Endothelial cell (in vitro differentiated cells): ENCODE data around the gene TMEM229B. TPM values are rescaled to one million over a fixed set of nuclear protein-coding genes. Genes with fewer than 3 reads are reported as not detected.
A peak's percentile ranks its signal among the peaks of the same experiment; 100 is the strongest.

ENCODE experiments used
- DNase-seq: peaks from one replicate; pipeline ENCODE4 v3.0.0; 2021; ENCODE audit warnings: low spot score
- H3K27ac Mint-ChIP-seq: one replicate; pipeline ENCODE4 v1.8.0; 2021; ENCODE audit warnings: mixed read lengths, inconsistent platforms; ENCODE audit not compliant: unreplicated experiment
- H3K27me3 Mint-ChIP-seq: one replicate; pipeline ENCODE4 v1.8.0; 2021; ENCODE audit warnings: mild to moderate bottlenecking, moderate library complexity, mixed read lengths, inconsistent platforms; ENCODE audit not compliant: unreplicated experiment
- H3K36me3 Mint-ChIP-seq: one replicate; pipeline ENCODE4 v1.8.0; 2021; ENCODE audit warnings: mild to moderate bottlenecking, low read depth, mixed read lengths, inconsistent platforms; ENCODE audit not compliant: unreplicated experiment
- H3K4me1 Mint-ChIP-seq: one replicate; pipeline ENCODE4 v1.8.0; 2021; ENCODE audit warnings: mild to moderate bottlenecking, mixed read lengths, inconsistent platforms; ENCODE audit not compliant: unreplicated experiment
- H3K4me3 Mint-ChIP-seq: one replicate; pipeline ENCODE4 v1.8.0; 2021; ENCODE audit warnings: mild to moderate bottlenecking, mixed read lengths, inconsistent platforms; ENCODE audit not compliant: unreplicated experiment
- H3K9me3 Mint-ChIP-seq: one replicate; pipeline ENCODE4 v1.8.0; 2021; ENCODE audit warnings: mixed read lengths, inconsistent platforms; ENCODE audit not compliant: unreplicated experiment
- total RNA-seq: library from RNA; stranded (reverse); fragmentation: NEBNext Ultra II Directional; extraction: Animal tissue kit (Norgen Biotek cat#: 25700); gene quantifications from one replicate; pipeline ENCODE4 v1.2.1, GENCODE V29; 2021; ENCODE audit not compliant: unreplicated experiment
- TF ChIP-seq, protein P1 (sequence below): fragments of 200-600 bp; sonication (generic); IDR thresholded peaks from one replicate; pipeline ENCODE4 v1.5.0; 2021; ENCODE audit warnings: antibody characterized with exemption; ENCODE audit not compliant: unreplicated experiment

Gene TMEM229B
- total RNA-seq, 1 donor from 2014 or later: 0.08 TPM

DNA sequence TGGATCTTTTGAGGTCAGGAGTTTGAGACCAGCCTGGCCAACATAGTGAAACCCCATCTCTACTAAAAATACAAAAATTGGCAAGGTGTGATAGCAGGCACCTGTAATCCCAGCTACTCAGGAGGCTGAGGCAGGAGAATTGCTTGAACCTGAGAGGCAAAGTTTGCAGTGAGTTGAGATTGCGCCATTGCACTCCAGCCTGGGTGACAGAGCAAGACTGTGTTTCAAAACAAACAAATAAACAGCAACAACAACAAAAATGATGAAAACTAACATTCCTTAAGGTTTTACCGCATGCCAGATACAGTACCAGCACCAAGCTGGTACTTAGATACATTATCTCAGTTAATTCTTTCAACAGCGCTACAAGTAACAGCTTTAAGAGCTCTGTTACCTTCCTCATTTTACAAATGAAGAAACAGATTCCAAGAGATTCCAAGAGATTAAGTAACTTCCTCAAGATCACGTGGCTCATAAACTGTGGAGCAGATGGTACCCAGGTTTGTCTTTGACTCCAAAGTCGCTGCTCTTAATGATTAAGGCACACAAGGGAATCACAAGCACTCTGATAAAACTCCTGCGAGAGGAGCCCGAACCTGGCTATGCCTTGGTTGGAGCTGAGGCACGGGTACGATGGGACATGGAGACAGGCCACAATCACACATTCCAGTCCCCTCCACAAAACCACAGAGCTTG is 58.9 kb downstream of the TMEM229B start:
- H3K36me3 Mint-ChIP-seq: no peaks in the 10 kb centered on the region
- DNase-seq: no peak
- H3K27ac Mint-ChIP-seq: no peak overlapping the region
- H3K4me1 Mint-ChIP-seq: peaks cover 8% of the 10 kb centered on the region
- no peaks in the 10 kb centered on the region for H3K9me3 Mint-ChIP-seq
- TF ChIP-seq, protein P1, sequence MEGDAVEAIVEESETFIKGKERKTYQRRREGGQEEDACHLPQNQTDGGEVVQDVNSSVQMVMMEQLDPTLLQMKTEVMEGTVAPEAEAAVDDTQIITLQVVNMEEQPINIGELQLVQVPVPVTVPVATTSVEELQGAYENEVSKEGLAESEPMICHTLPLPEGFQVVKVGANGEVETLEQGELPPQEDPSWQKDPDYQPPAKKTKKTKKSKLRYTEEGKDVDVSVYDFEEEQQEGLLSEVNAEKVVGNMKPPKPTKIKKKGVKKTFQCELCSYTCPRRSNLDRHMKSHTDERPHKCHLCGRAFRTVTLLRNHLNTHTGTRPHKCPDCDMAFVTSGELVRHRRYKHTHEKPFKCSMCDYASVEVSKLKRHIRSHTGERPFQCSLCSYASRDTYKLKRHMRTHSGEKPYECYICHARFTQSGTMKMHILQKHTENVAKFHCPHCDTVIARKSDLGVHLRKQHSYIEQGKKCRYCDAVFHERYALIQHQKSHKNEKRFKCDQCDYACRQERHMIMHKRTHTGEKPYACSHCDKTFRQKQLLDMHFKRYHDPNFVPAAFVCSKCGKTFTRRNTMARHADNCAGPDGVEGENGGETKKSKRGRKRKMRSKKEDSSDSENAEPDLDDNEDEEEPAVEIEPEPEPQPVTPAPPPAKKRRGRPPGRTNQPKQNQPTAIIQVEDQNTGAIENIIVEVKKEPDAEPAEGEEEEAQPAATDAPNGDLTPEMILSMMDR: no peak
- peaks cover 3% of the 10 kb centered on the region for H3K27me3 Mint-ChIP-seq
- no peak overlapping the region for H3K4me3 Mint-ChIP-seq

DNA sequence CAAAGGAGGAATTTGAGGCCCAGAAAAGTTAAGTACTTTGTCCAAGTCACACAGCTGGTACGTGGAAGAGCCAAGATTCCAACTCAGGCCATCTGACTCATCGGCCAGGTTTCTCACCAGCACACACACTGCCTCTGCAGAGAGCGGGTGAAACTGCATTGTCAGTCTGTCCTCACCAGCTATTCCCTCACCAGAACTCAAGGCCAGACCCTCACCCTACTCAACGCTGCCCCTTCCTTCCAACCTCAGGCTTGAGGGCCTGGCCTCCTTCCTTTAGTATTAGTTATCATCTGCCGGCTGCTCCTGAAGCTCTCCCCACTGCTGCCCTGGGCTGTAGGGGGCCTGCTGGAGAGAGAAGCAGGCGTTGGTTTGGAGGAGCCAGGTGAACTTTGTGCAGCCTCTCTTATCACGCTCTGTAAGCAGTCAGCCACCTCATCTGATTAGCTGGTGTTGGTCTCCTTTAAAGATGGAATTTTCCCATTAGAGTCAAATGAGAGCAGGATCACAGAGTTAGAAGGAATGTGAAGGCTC is 60.0 kb downstream of the TMEM229B start:
- no peak for DNase-seq
- TF ChIP-seq, protein P1: no peak
- Mint-ChIP-seq H3K4me1 (peaks cover 8% of the 10 kb centered on the region), H3K36me3 (no peaks in the 10 kb centered on the region), H3K27me3 (peaks cover 3% of the 10 kb centered on the region), H3K27ac (no peak overlapping the region), H3K4me3 (no peak overlapping the region), H3K9me3 (no peaks in the 10 kb centered on the region)

DNA sequence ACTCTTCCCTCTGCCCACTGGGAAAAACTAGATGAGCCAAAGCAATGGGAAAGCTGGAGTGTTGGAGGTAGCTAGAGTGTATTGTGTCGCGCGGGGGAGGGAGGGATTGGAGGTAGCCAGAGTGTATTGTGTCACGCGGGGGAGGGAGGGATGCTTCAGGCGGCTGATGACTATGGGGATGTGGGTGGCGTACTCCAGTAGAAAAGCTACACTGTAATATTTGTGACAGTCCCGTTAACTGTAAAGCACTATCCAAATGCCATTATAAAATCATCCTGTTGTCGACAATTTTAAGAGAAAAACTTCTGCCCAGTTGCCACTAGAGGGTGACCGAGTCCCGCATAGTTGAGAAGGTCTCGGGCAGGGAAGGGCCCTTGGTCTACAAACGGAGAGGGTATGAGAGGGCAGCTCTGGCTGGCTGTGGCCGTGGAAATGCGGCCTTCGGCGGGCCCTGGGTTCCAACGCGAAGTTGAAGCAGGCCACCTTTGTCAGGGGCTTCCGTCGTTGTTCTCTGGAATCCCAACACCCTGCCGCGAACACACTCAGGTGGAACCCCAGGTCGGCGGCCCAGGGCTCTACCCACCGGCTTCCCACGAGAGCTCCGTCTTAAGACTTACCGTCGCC is 61.4 kb downstream of the TMEM229B start:
- no peak overlapping the region for H3K4me3 Mint-ChIP-seq
- no peaks in the 10 kb centered on the region for H3K9me3 Mint-ChIP-seq
- TF ChIP-seq, protein P1: peak; percentile 84
- DNase-seq: peak; percentile 79
- no peak overlapping the region for H3K27ac Mint-ChIP-seq
- peaks cover 3% of the 10 kb centered on the region for H3K27me3 Mint-ChIP-seq
- H3K4me1 Mint-ChIP-seq: peaks cover 8% of the 10 kb centered on the region
- H3K36me3 Mint-ChIP-seq: no peaks in the 10 kb centered on the region

DNA sequence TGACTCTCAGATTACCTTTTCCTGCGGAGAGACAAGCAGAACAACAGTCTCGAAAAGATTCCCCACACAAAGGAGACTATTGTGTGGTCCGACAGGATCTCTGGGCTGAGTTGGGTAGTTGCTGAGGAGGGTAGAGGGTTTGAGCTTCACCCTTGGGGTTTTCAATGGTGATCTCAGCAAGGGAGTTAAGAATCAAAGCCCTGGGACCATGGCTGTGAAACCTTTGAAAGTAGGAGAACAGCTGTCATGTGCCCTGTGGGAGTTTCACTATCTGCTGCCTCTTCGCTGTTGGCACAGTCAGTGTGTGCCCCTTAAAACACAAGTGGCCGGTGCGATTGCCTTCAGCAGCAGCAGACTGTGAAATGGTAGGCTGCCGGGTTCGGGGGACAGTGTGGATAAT is 62.4 kb downstream of the TMEM229B start:
- H3K9me3 Mint-ChIP-seq: no peaks in the 10 kb centered on the region

More for the DNA sequence above, 62.4 kb downstream of the TMEM229B start:
- Mint-ChIP-seq H3K27me3 (peaks cover 3% of the 10 kb centered on the region), H3K27ac (no peak overlapping the region), H3K36me3 (no peaks in the 10 kb centered on the region), H3K4me3 (no peak overlapping the region), H3K4me1 (peaks cover 8% of the 10 kb centered on the region)
- no peak for DNase-seq
- TF ChIP-seq, protein P1: no peak
